Uterus (tissue), 2 donors: Measurements from ENCODE around the gene ARHGAP42.

Experiments
- POLR2A ChIP-seq, 2 donors: fragments of 450-650 bp; IDR thresholded peaks; one replicate each; pipeline ENCODE4 v1.6.1; 2016; ENCODE audit warnings: antibody characterized with exemption in 2 of 2, mild to moderate bottlenecking in 1 of 2, moderate library complexity in 1 of 2
- TF ChIP-seq, protein P1 (sequence below), 4 experiments: fragments of 200-600 bp in 2 of 4; fragments of 450-650 bp in 2 of 4; sonication (generic) in 2 of 4; IDR thresholded peaks; one replicate each; pipeline ENCODE4 v1.5.1; 2016 to 2019; ENCODE audit warnings: antibody characterized with exemption in 4 of 4, mild to moderate bottlenecking in 2 of 4, moderate library complexity in 1 of 4

GRCh38 chr11:101014600-101015285, 327.7 kb downstream of the ARHGAP42 start:
- no peak for TF ChIP-seq POLR2A (IDR thresholded peaks at IDR 0.05)
- TF ChIP-seq, protein P1, sequence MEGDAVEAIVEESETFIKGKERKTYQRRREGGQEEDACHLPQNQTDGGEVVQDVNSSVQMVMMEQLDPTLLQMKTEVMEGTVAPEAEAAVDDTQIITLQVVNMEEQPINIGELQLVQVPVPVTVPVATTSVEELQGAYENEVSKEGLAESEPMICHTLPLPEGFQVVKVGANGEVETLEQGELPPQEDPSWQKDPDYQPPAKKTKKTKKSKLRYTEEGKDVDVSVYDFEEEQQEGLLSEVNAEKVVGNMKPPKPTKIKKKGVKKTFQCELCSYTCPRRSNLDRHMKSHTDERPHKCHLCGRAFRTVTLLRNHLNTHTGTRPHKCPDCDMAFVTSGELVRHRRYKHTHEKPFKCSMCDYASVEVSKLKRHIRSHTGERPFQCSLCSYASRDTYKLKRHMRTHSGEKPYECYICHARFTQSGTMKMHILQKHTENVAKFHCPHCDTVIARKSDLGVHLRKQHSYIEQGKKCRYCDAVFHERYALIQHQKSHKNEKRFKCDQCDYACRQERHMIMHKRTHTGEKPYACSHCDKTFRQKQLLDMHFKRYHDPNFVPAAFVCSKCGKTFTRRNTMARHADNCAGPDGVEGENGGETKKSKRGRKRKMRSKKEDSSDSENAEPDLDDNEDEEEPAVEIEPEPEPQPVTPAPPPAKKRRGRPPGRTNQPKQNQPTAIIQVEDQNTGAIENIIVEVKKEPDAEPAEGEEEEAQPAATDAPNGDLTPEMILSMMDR (IDR thresholded peaks at IDR 0.05), result no peak
